H1 (cell line): ENCODE results near the gene SPPL3. TPM values are rescaled to one million over a fixed set of nuclear protein-coding genes. Genes with fewer than 3 reads are reported as not detected.

ENCODE experiments used
- CTCF ChIA-PET: fragments of 300-600 bp; sonication (Branson Sonifier 250); formaldehyde crosslinking; loops from one replicate; lab custom pipeline; 2021; ENCODE audit not compliant: partially characterized antibody; lab: Charles Lee
- POLR2A ChIA-PET: fragments of 300-600 bp; sonication (Branson Sonifier 250); formaldehyde crosslinking; loops from one replicate; lab custom pipeline; 2021; ENCODE audit warnings: inconsistent platforms; ENCODE audit not compliant: partially characterized antibody; lab: Charles Lee
- DNase-seq, 2 experiments: peaks; one replicate each; pipeline versions ENCODE4 v3.0.0 to v3.0.0-alpha.2; 2010 to 2022; ENCODE audit warnings: low spot score in 2 of 2, low read depth in 1 of 2, mixed read lengths in 1 of 2
- FAIRE-seq: peaks from 2 replicates; lab custom pipeline; 2011; peaks lifted over from hg19 to GRCh38; lab: Jason Lieb, UNC
- H2AFZ ChIP-seq: 2 replicates; pipeline ENCODE4 v1.8.1; 2012; ENCODE audit warnings: low read length, inconsistent platforms
- H2AK5ac ChIP-seq: 2 replicates; pipeline ENCODE4 v1.6.1; 2013; ENCODE audit warnings: low read depth, low read length
- H2BK120ac ChIP-seq: replicated peaks from 2 replicates; pipeline ENCODE3; 2013; ENCODE audit warnings: low read depth, low read length, inconsistent platforms
- H2BK12ac ChIP-seq: 2 replicates; pipeline ENCODE4 v1.6.1; 2013; ENCODE audit warnings: low read depth, low read length
- H2BK15ac ChIP-seq: 2 replicates; pipeline ENCODE4 v1.6.1; 2013; ENCODE audit warnings: low read length
- H2BK20ac ChIP-seq: 2 replicates; pipeline ENCODE4 v1.6.1; 2013; ENCODE audit warnings: low read length
- H2BK5ac ChIP-seq: 2 replicates; pipeline ENCODE4 v1.6.1; 2013; ENCODE audit warnings: low read depth, low read length
- H3K14ac ChIP-seq: 2 replicates; pipeline ENCODE4 v1.6.1; 2013; ENCODE audit warnings: inconsistent platforms; ENCODE audit not compliant: insufficient read length
- H3K18ac ChIP-seq: 2 replicates; pipeline ENCODE4 v1.6.1; 2013; ENCODE audit warnings: low read length; ENCODE audit errors: extremely low read depth
- H3K23ac ChIP-seq: 2 replicates; pipeline ENCODE4 v1.6.1; 2013; ENCODE audit warnings: inconsistent platforms; ENCODE audit not compliant: insufficient read length
- H3K23me2 ChIP-seq: 2 replicates; pipeline ENCODE4 v1.6.1; 2013; ENCODE audit warnings: low read depth, low read length
- H3K27ac ChIP-seq: 2 replicates; pipeline ENCODE4 v1.6.1; 2011; ENCODE audit warnings: low read depth, low read length, inconsistent platforms
- H3K27me3 ChIP-seq, 4 experiments: replicated peaks in 1 of 4; 1 replicate in 1 of 4; 2 replicates in 3 of 4; pipeline versions ENCODE4 v1.6.1 to v1.8.1; 2011 to 2013; ENCODE audit warnings: low read length in 3 of 4, mild to moderate bottlenecking in 3 of 4, inconsistent platforms in 2 of 4, mixed read lengths in 2 of 4, moderate library complexity in 1 of 4; ENCODE audit not compliant: control insufficient read depth in 3 of 4, insufficient read depth in 3 of 4; ENCODE audit errors: extremely low read depth in 1 of 4
- H3K36me3 ChIP-seq, 4 experiments: 2 replicates each; pipeline versions ENCODE4 v1.6.1 to v1.8.1; 2011 to 2013; ENCODE audit warnings: mild to moderate bottlenecking in 4 of 4, low read length in 3 of 4, moderate library complexity in 2 of 4, control low read depth in 1 of 4, inconsistent platforms in 1 of 4; ENCODE audit not compliant: insufficient read depth in 4 of 4, control insufficient read depth in 2 of 4
- H3K4ac ChIP-seq: replicated peaks from 2 replicates; pipeline ENCODE3; 2013; ENCODE audit warnings: low read length, low read depth, mixed read lengths, inconsistent platforms; ENCODE audit not compliant: insufficient read length
- H3K4me1 ChIP-seq, 4 experiments: replicated peaks in 1 of 4; 1 replicate in 1 of 4; 2 replicates in 3 of 4; pipeline versions ENCODE4 v1.6.1 to v1.8.1; 2011 to 2013; ENCODE audit warnings: low read length in 3 of 4, inconsistent platforms in 2 of 4, mixed read lengths in 1 of 4; ENCODE audit not compliant: insufficient read depth in 4 of 4, control insufficient read depth in 3 of 4
- H3K4me2 ChIP-seq, 2 experiments: 2 replicates each; pipeline versions ENCODE4 v1.6.1 to v1.8.1; 2011 to 2013; ENCODE audit warnings: low read depth in 2 of 2, low read length in 2 of 2, control low read depth in 1 of 2, inconsistent platforms in 1 of 2, mild to moderate bottlenecking in 1 of 2; ENCODE audit not compliant: insufficient read depth in 1 of 2
- H3K4me3 ChIP-seq, 4 experiments: fragments of 200-600, 300-600 bp in 1 of 4; sonication (generic), shearing (Covaris generic), sonication (Bioruptor Twin) in 1 of 4; 2 replicates each; pipeline versions ENCODE4 v1.5.1 to v1.8.1; 2011 to 2016; ENCODE audit warnings: low read length in 4 of 4, low read depth in 3 of 4, control low read depth in 2 of 4, inconsistent platforms in 2 of 4, mild to moderate bottlenecking in 2 of 4, mixed read lengths in 1 of 4, moderate library complexity in 1 of 4; ENCODE audit not compliant: insufficient read depth in 2 of 4; ENCODE audit errors: extremely low read depth in 1 of 4
- H3K56ac ChIP-seq: replicated peaks from 2 replicates; pipeline ENCODE3; 2013; ENCODE audit warnings: low read depth, mild to moderate bottlenecking, mixed read lengths, low read length, inconsistent platforms; ENCODE audit not compliant: insufficient read length
- H3K79me1 ChIP-seq: 2 replicates; pipeline ENCODE4 v1.6.1; 2013; ENCODE audit warnings: low read depth, low read length, control low read depth
- H3K79me2 ChIP-seq, 2 experiments: 2 replicates each; pipeline versions ENCODE4 v1.6.1 to v1.8.1; 2012 to 2013; ENCODE audit warnings: low read length in 2 of 2, mild to moderate bottlenecking in 2 of 2, inconsistent platforms in 1 of 2; ENCODE audit not compliant: insufficient read depth in 2 of 2, control insufficient read depth in 1 of 2
- H3K9ac ChIP-seq, 4 experiments: replicated peaks in 1 of 4; 1 replicate in 1 of 4; 2 replicates in 3 of 4; pipeline versions ENCODE4 v1.6.1 to v1.8.1; 2011 to 2013; ENCODE audit warnings: low read depth in 3 of 4, low read length in 3 of 4, control low read depth in 2 of 4, mild to moderate bottlenecking in 2 of 4, moderate library complexity in 2 of 4, inconsistent platforms in 1 of 4; ENCODE audit errors: extremely low read depth in 1 of 4
- H3K9me3 ChIP-seq, 2 experiments: 2 replicates each; pipeline versions ENCODE4 v1.6.1 to v1.8.1; 2012 to 2013; ENCODE audit warnings: mild to moderate bottlenecking in 2 of 2, moderate library complexity in 2 of 2, control low read depth in 1 of 2, inconsistent platforms in 1 of 2, low read depth in 1 of 2, low read length in 1 of 2, mixed read lengths in 1 of 2; ENCODE audit not compliant: insufficient read depth in 2 of 2
- H4K20me1 ChIP-seq, 2 experiments: replicated peaks in 1 of 2; 2 replicates each; pipeline versions ENCODE3 to v1.8.1; 2011 to 2013; ENCODE audit warnings: inconsistent platforms in 2 of 2, low read length in 2 of 2, mild to moderate bottlenecking in 1 of 2; ENCODE audit not compliant: insufficient read depth in 2 of 2, control insufficient read depth in 1 of 2
- H4K5ac ChIP-seq: 2 replicates; pipeline ENCODE4 v1.6.1; 2013; ENCODE audit warnings: low read length, low read depth, mixed read lengths, inconsistent platforms; ENCODE audit not compliant: insufficient read length
- H4K8ac ChIP-seq: 2 replicates; pipeline ENCODE4 v1.8.0; 2013; ENCODE audit warnings: mild to moderate bottlenecking, moderate library complexity, low read length, inconsistent platforms; ENCODE audit not compliant: insufficient read depth; ENCODE audit errors: extremely low read depth
- H4K91ac ChIP-seq: replicated peaks from 2 replicates; pipeline ENCODE3; 2013; ENCODE audit warnings: low read length, mixed read lengths, inconsistent platforms; ENCODE audit not compliant: insufficient read length
- BRCA1 ChIP-seq: IDR thresholded peaks from 2 replicates; pipeline ENCODE4 v1.6.1; 2012; ENCODE audit warnings: low read depth, low read length, improper control_type of control experiment
- EP300 ChIP-seq, 2 experiments: IDR thresholded peaks; 1 replicate in 1 of 2; 2 replicates in 1 of 2; pipeline ENCODE4 v1.6.1; 2011 to 2012; ENCODE audit warnings: low read depth in 2 of 2, low read length in 2 of 2, mild to moderate bottlenecking in 2 of 2, borderline replicate concordance in 1 of 2, inconsistent platforms in 1 of 2, moderate library complexity in 1 of 2
- HDAC2 ChIP-seq, 2 experiments: fragments of 300-600 bp in 1 of 2; sonication (generic) in 1 of 2; IDR thresholded peaks; 2 replicates each; pipeline ENCODE4 v1.6.1; 2011 to 2012; ENCODE audit warnings: low read depth in 2 of 2, low read length in 2 of 2, mild to moderate bottlenecking in 2 of 2, moderate library complexity in 2 of 2, borderline replicate concordance in 1 of 2, inconsistent platforms in 1 of 2
- JUND ChIP-seq: IDR thresholded peaks from 2 replicates; pipeline ENCODE4 v1.6.1; 2011; ENCODE audit warnings: mild to moderate bottlenecking, improper control_type of control experiment, low read length
- PHF8 ChIP-seq: fragments of 200-600 bp; sonication (generic); conservative IDR thresholded peaks from 2 replicates; pipeline ENCODE4 v1.7.1; 2012; ENCODE audit warnings: low read depth, mild to moderate bottlenecking, inconsistent platforms, low read length, moderate library complexity
- RFX5 ChIP-seq: IDR thresholded peaks from 2 replicates; pipeline ENCODE4 v1.6.1; 2011; ENCODE audit warnings: low read depth, low read length, improper control_type of control experiment, borderline replicate concordance
- RXRA ChIP-seq: IDR thresholded peaks from 2 replicates; pipeline ENCODE4 v1.6.1; 2011; ENCODE audit warnings: low read depth, mild to moderate bottlenecking, low read length, moderate library complexity; ENCODE audit not compliant: insufficient read depth
- SAP30 ChIP-seq: fragments of 300-600 bp; sonication (generic); IDR thresholded peaks from 2 replicates; pipeline ENCODE4 v1.7.1; 2012; ENCODE audit warnings: low read length, moderate library complexity, mild to moderate bottlenecking, inconsistent platforms; ENCODE audit not compliant: insufficient read depth, insufficient replicate concordance
- SP2 ChIP-seq: IDR thresholded peaks from 2 replicates; pipeline ENCODE4 v1.6.1; 2012; ENCODE audit warnings: mild to moderate bottlenecking, low read length, inconsistent platforms
- TAF1 ChIP-seq: IDR thresholded peaks from 2 replicates; pipeline ENCODE4 v1.6.1; 2011; ENCODE audit warnings: mild to moderate bottlenecking, low read depth, low read length
- USF2 ChIP-seq: IDR thresholded peaks from 2 replicates; pipeline ENCODE4 v1.6.1; 2011; ENCODE audit warnings: low read length, improper control_type of control experiment
- WGBS, 2 experiments: shearing (Covaris generic) in 1 of 2; methylation state at CpG; one replicate each; pipeline versions ENCODE4 v1.1.6 to v1.1.7; 2013 to 2015; ENCODE audit warnings: low lambda C conversion rate in 2 of 2, mixed read lengths in 2 of 2, inconsistent platforms in 1 of 2, low coverage in 1 of 2, missing lambda C conversion rate in 1 of 2; ENCODE audit not compliant: insufficient replicate concordance in 2 of 2, insufficient coverage in 1 of 2, insufficient read length in 1 of 2; ENCODE audit errors: extremely low coverage in 1 of 2, missing lambda C conversion rate in 1 of 2; 5-methylcytosine and 5-hydroxymethylcytosine counted together
- polyA plus RNA-seq, 7 experiments: library from polyadenylated mRNA; depleted of rRNA in 3 of 7; stranded (reverse) in 5 of 7; unstranded in 2 of 7; fragments of >200 nt in 5 of 7; fragments of 200-250 nt in 2 of 7; gene quantifications; 1 replicate in 5 of 7; 2 replicates in 1 of 7; 4 replicates in 1 of 7; pipeline versions ENCODE4 v1.2.1 to v1.2.3, GENCODE V29; 2011 to 2013; ENCODE audit warnings: missing spikeins in 2 of 7, mixed read lengths in 2 of 7
- total RNA-seq: library from RNA; stranded (reverse); fragmentation: NEBNext Ultra II Directional; extraction: Animal tissue kit (Norgen Biotek cat#: 25700); gene quantifications from 2 replicates; pipeline ENCODE4 v1.2.1, GENCODE V29; 2021

Gene SPPL3
- total and polyA plus RNA-seq, 2 of the 8 experiments (the other 6 are each of a cell fraction or from before 2014, with no cell fraction given): 27.3 to 48.4 TPM

- no peak for FAIRE-seq
- no peak for DNase-seq
- WGBS, 2 experiments: 94% methylated on average over 5 of the region's 5 CpGs; no CpG with 5 or more reads in 1 of the 2 experiments
- Histone ChIP-seq H4K91ac (no peak overlapping the region), H3K18ac (no peak overlapping the region), H3K4me3 (no peak overlapping the region), H3K79me1 (peaks cover 4% of the 10 kb centered on the region; the same call in 1 of the 2 replicates), H3K79me2 (peaks cover 7 to 26% of the 10 kb centered on the region in 2 experiments), H3K4ac (no peak overlapping the region), H2BK5ac (no peak overlapping the region), H3K36me3 (no peaks in the 10 kb centered on the region), H3K4me1 (peaks cover 0 to 3% (median 0%) of the 10 kb centered on the region in 4 experiments; a peak in 4 of 7 replicates), H3K56ac (peak overlapping the region; percentile 17), H3K9ac (no peak overlapping the region), H3K4me2 (no peak overlapping the region), H2BK120ac (no peak overlapping the region), H2BK15ac (no peak overlapping the region), H3K23ac (no peak overlapping the region), H3K27me3 (no peaks in the 10 kb centered on the region), H4K20me1 (peaks cover 0 to 10% of the 10 kb centered on the region in 2 experiments), H3K27ac (no peak overlapping the region), H3K23me2 (peaks cover 11% of the 10 kb centered on the region), H4K8ac (no peak overlapping the region), H3K14ac (no peak overlapping the region), H2AFZ (no peak overlapping the region), H4K5ac (no peak overlapping the region), H2BK20ac (no peak overlapping the region), H2AK5ac (no peak overlapping the region), H2BK12ac (no peak overlapping the region), H3K9me3 (no peaks in the 10 kb centered on the region)
- CTCF ChIA-PET: interaction anchor here (0.8 to 1.6 kb wide), 3 partner anchors 14 to 258 kb away, joined by 4 to 5 read pairs (median 5); no protein-coding TSS in a partner anchor
- POLR2A ChIA-PET: interaction anchor here (1.0 kb wide), 1 partner anchor 23 kb away, joined by 3 read pairs; no protein-coding TSS in a partner anchor
- TF ChIP-seq JUND: no peak
- no peak for TF ChIP-seq USF2
- TF ChIP-seq SP2: no peak
- no peak for TF ChIP-seq SAP30
- no peak for TF ChIP-seq RXRA
- no peak for TF ChIP-seq PHF8
- no peak for TF ChIP-seq EP300 (IDR thresholded peaks at IDR 0.05; ENCODE audit: borderline replicate concordance in 1 of 2, low read depth in 2 of 2, low read length in 2 of 2)
- TF ChIP-seq HDAC2 (IDR thresholded peaks at IDR 0.05; ENCODE audit: borderline replicate concordance in 1 of 2, low read depth in 2 of 2, low read length in 2 of 2): no peak
- no peak for TF ChIP-seq TAF1
- no peak for TF ChIP-seq RFX5
- TF ChIP-seq BRCA1: no peak
Observed at GRCh38 chr12:120905856-120906384, 1.8 kb upstream of the SPPL3 start.
